SH-SY5Y (cell line): ENCODE measurements around the gene ZDHHC11B.

Source experiments
- GATA2 ChIP-seq: IDR thresholded peaks from 2 replicates; pipeline ENCODE4 v1.6.1; 2011; ENCODE audit warnings: mild to moderate bottlenecking, low read depth, low read length
- GATA3 ChIP-seq: IDR thresholded peaks from 2 replicates; pipeline ENCODE4 v1.6.1; 2011; ENCODE audit warnings: low read depth, mild to moderate bottlenecking, low read length, moderate library complexity

The ZDHHC11B gene

DNA sequence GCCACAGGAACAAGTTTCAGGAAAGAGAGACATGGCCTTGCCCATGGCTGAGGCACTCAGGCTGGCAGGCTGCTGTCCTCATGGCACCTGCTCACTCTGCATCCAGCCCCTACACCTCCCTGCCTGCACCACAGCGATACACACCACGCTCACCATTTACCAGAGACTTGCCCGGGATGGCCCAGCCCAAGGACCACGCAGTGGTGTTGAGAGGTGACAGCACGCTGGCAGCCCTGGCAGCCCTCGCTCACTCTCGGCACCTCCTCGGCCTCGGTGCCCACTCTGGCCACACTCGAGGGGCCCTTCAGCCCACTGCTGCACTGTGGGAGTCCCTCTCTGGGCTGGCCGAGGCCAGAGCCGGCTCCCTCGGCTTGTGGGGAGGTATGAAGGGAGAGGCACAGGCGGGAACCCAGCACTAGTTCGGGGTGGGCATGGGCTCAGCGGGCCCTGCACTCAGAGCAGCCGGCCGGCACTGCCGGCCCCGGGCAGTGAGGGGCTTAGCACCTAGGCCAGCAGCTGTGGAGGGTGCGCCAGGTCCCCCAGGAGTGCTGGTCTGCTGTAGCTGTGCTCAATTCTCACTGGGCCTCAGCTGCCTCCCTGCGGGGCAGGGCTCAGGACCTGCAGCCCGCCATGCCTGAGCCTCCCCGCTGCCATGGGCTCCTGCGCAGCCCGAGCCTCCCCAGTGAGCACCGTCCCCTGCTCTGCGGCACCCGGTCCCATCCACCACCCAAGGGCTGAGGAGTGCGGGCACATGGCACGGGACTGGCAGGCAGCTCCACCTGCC lies 20.3 kb downstream of the ZDHHC11B start:
- TF ChIP-seq GATA3 (no peak), GATA2 (no peak)

- no peak for TF ChIP-seq GATA3
- TF ChIP-seq GATA2: no peak
These were observed 21.1 kb downstream of the ZDHHC11B start for GRCh38 chr5:763397-763796.

- TF ChIP-seq GATA2 (no peak), GATA3 (no peak)
These were observed 22.4 kb downstream of the ZDHHC11B start for GRCh38 chr5:761854-762710.

- TF ChIP-seq GATA3 (no peak), GATA2 (no peak)
These were observed 23.3 kb downstream of the ZDHHC11B start for GRCh38 chr5:761059-761771.

DNA sequence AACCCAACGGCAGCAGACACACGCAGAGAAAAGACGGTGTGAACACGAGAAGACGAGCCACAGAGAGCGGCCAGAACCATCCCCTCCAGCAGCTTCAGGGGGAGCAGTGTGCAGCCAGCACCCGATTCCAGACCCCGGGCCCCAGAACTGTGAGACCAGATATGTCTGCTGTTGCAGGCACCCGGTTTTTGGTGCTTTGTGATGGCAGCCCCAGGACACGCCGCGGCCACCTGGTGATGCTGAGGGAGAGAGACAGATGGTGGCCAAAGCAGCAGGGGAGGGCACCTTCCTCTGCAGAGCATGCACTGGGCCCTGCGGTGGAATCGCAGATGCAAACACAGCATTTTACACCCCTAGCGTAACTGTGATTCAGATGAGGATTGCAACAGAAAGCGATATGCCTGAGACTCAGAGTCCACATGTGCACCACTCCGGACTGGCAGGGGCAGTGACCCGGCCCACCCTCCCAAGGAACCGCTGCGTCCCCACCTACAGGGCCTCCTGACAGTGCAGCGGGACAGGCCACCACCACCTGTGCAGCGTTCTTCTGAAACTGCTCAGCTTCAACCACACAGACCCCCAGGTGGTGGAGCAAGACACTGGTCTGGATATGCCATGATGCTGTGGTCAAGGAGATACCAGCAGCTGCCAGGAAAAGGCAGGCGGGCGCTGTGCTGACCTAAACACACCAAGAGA lies 24.0 kb downstream of the ZDHHC11B start:
- TF ChIP-seq GATA3: no peak
- no peak for TF ChIP-seq GATA2

DNA sequence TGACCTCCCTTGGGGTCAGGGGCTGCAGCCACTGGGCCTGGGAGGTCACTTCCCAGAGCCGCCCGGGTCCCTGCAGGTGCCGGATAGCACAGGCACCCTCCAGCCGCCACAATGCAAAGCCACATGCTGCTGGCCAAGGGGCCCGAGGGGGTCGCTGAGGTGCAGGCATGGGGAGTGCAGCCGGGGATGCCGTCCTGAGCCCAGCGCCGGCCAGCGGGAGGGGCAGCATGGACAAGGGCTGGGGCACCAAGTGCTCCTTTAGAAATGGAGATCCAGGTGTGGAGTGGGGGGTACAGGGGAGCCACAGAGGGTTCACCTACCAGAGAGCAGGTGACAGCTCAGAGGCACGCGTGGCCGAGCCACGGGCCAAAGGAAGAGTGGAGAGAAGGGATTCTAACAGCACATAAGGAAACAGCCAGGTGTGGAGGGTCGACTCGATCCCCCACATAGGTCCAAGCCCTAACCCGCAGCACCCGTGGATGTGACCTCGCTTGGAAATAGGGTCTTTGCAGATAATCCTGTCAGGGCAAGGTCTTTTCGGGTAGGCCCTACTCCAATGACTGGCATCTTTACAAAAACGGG lies 24.7 kb downstream of the ZDHHC11B start:
- TF ChIP-seq GATA3: no peak
- TF ChIP-seq GATA2: no peak

- TF ChIP-seq GATA3: no peak
- no peak for TF ChIP-seq GATA2
These were observed 25.3 kb downstream of the ZDHHC11B start for GRCh38 chr5:759111-759751.

DNA sequence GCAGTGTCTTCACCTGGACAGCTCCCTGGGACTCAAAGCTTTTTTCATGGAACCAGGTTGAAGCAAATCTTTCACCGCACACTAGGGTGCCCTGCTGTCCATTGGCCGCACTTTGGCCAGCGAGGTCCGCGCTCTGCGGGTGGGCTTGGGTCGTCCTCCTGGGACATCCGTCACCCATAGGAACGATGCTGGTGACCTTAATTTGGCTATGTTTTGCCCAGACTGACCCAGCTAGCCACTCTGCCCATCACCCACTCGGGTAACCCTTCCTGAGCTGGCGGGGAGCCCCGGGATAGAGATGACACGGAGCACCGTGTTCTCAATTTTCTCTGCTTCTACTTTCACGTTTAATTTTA lies 25.9 kb downstream of the ZDHHC11B start:
- TF ChIP-seq GATA2 (no peak), GATA3 (no peak)

- TF ChIP-seq GATA2 (no peak), GATA3 (no peak)
These were observed 26.4 kb downstream of the ZDHHC11B start for GRCh38 chr5:757931-758697.

DNA sequence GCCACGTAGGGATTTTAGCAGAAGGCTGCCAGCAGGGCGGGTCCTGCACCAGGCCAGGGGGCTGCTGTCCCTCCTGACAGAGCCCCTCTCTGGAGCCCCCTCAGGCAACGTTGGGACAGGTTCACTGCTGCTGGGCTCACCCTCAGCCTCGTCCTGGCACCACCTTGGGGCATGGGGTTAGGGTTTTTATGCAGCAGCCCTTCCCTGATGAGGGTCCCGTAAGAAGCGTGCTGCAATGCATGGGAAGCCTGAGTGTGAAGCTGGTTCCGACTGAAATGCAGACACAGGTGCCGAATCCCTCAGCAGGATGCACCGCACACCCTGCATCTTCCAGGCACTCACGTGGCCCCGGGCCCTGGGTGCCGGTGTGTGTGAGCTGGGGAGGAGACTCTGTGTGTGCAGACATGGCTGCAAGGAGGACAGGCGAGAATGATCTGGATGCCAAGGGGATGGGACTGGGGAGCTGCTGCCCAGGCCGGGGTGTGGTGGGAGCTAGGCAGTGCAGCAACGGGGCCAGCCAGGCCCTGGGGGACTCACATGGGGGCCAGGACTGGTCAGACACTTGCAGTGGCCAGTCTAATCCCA lies 27.1 kb downstream of the ZDHHC11B start:
- TF ChIP-seq GATA2: no peak
- no peak for TF ChIP-seq GATA3

DNA sequence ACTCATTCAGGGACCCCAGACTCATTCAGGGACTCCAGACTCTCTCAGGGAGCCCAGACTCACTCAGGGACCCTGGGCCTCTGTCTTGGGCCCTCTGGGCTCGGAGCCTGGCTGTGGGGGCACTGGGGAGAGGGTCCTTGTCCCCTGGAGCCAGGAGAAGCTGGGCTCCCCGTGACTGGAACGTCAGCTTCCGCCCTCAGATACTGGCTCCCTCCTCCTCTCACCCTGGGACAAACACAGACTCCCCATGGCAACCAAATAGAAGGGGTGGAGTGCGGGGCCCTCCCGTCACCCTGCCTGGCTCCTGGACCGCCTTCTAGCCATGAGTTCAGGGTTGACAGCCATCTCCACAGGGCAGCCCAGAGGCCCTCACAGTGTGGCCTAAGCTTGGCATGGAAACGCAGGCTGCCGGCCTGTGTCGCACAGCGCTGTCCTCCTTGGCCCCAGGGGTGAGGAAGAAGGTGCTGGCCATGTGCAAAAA lies 27.6 kb downstream of the ZDHHC11B start:
- TF ChIP-seq GATA3: no peak

- TF ChIP-seq GATA3: no peak
- no peak for TF ChIP-seq GATA2
These were observed 28.4 kb downstream of the ZDHHC11B start for GRCh38 chr5:756171-756570.
